GM12872 (cell line): ENCODE measurements around the gene HENMT1.

Source experiments
- CTCF ChIP-seq: IDR thresholded peaks from 3 replicates; pipeline ENCODE4 v1.5.1; 2011; ENCODE audit warnings: low read depth, mild to moderate bottlenecking, low read length, moderate library complexity; ENCODE audit not compliant: insufficient read depth

The HENMT1 gene

GRCh38 chr1:108665771-108666170 lies 4.9 kb upstream of the HENMT1 start:
- no peak for TF ChIP-seq CTCF

GRCh38 chr1:108665067-108665466 lies 4.2 kb upstream of the HENMT1 start:
- no peak for TF ChIP-seq CTCF

- TF ChIP-seq CTCF, result no peak
Measured at GRCh38 chr1:108664481-108664880, 3.6 kb upstream of the HENMT1 start.

- no peak for TF ChIP-seq CTCF
Measured at GRCh38 chr1:108663074-108663473, 2.2 kb upstream of the HENMT1 start.

- no peak for TF ChIP-seq CTCF
Measured at GRCh38 chr1:108657356-108658080, 3.4 kb downstream of the HENMT1 start.

GRCh38 chr1:108653431-108654105 lies 7.3 kb downstream of the HENMT1 start:
- no peak for TF ChIP-seq CTCF

GRCh38 chr1:108646648-108647269 lies 14.1 kb downstream of the HENMT1 start:
- no peak for TF ChIP-seq CTCF
